ENCODE data around the gene MAPK12. TPM values are rescaled to one million over a fixed set of nuclear protein-coding genes. Genes with fewer than 3 reads are reported as not detected.

The MAPK12 gene
- total and polyA plus RNA-seq, 9 of the 15 experiments (the other 6 are each of a cell fraction or from before 2014, with no cell fraction given), result 0.79 to 71.5 (median 32.8) TPM

- TF ChIP-seq E2F6 (IDR thresholded peaks at IDR 0.05; ENCODE audit: borderline replicate concordance in 1 of 2, extremely low read depth in 1 of 2, insufficient read depth in 1 of 2, insufficient read length in 1 of 2, low read depth in 1 of 2, low read length in 1 of 2, poor library complexity in 1 of 2, severe bottlenecking in 1 of 2), result no peak
- 0 out of 2 replicates have a peak, but pooled peaks have one; percentile 19 for TF ChIP-seq TFAP4 (CRISPR knock-in tag; IDR thresholded peaks at IDR 0.05; ENCODE audit: borderline replicate concordance)
- no peak for TF ChIP-seq PBX2 (CRISPR knock-in tag; IDR thresholded peaks at IDR 0.05; ENCODE audit: low read depth)
- no peak for TF ChIP-seq PBX2 (tag; conservative IDR thresholded peaks at IDR 0.05; ENCODE audit: low read depth)
- TF ChIP-seq PKNOX1 (IDR thresholded peaks at IDR 0.05), result 0 out of 2 replicates have a peak, but pooled peaks have one; percentile 31
- no peak for TF ChIP-seq HLTF (IDR thresholded peaks at IDR 0.05)
Observed at GRCh38 chr22:50209893-50210292, 51.6 kb downstream of the MAPK12 start (continued).
